OCI-LY1 (cell line): ENCODE measurements around the gene FCRL5.

ENCODE experiments used
- H2AFZ ChIP-seq: fragments of 200-600 bp; sonication (generic), shearing (Covaris generic); 2 replicates; pipeline ENCODE4 v1.6.0; 2014; ENCODE audit warnings: antibody characterized with exemption, mild to moderate bottlenecking, low read length
- H3F3A ChIP-seq: fragments of 200-600 bp; sonication (generic), shearing (Covaris generic); 2 replicates; pipeline ENCODE4 v1.6.0; 2014; ENCODE audit warnings: mild to moderate bottlenecking, antibody characterized with exemption, low read length, moderate library complexity; ENCODE audit not compliant: insufficient read depth
- H3K27ac ChIP-seq: fragments of 200-600 bp; sonication (generic); 2 replicates; pipeline ENCODE4 v1.5.1; 2014; ENCODE audit warnings: low read length, mixed run types, mild to moderate bottlenecking, low read depth; ENCODE audit not compliant: poor library complexity, severe bottlenecking
- H3K27me3 ChIP-seq: fragments of 200-600 bp; sonication (generic); 2 replicates; pipeline ENCODE4 v1.6.0; 2014; ENCODE audit warnings: antibody characterized with exemption, mild to moderate bottlenecking, low read length, moderate library complexity; ENCODE audit not compliant: insufficient read depth
- H3K36me3 ChIP-seq: fragments of 200-600 bp; sonication (generic); 2 replicates; pipeline ENCODE4 v1.6.1; 2014; ENCODE audit warnings: mild to moderate bottlenecking, antibody characterized with exemption, low read length, moderate library complexity, mixed read lengths; ENCODE audit not compliant: insufficient read depth
- H3K4me1 ChIP-seq: fragments of 200-600 bp; sonication (generic); 2 replicates; pipeline ENCODE4 v1.5.1; 2014; ENCODE audit warnings: mild to moderate bottlenecking, low read length, moderate library complexity; ENCODE audit not compliant: insufficient read depth, severe bottlenecking
- H3K4me2 ChIP-seq: fragments of 200-600 bp; sonication (generic), shearing (Covaris generic); 2 replicates; pipeline ENCODE4 v1.6.1; 2014; ENCODE audit warnings: low read length
- H3K4me3 ChIP-seq: fragments of 200-600 bp; sonication (generic); 2 replicates; pipeline ENCODE4 v1.5.1; 2014; ENCODE audit warnings: low read length, low read depth, mild to moderate bottlenecking, mixed read lengths; ENCODE audit not compliant: poor library complexity, severe bottlenecking
- H3K79me2 ChIP-seq: fragments of 200-600 bp; shearing (Covaris generic); 2 replicates; pipeline ENCODE4 v1.6.1; 2016; ENCODE audit warnings: mixed run types, low read length, mixed read lengths; ENCODE audit not compliant: insufficient read depth
- H3K9ac ChIP-seq: fragments of 200-600 bp; sonication (generic), shearing (Covaris generic); 2 replicates; pipeline ENCODE4 v1.6.1; 2014; ENCODE audit warnings: mild to moderate bottlenecking, low read length, mixed read lengths
- H3K9me2 ChIP-seq: fragments of 200-600 bp; sonication (generic), shearing (Covaris generic); 2 replicates; pipeline ENCODE4 v1.6.1; 2014; ENCODE audit warnings: low read depth, mild to moderate bottlenecking, low read length, mixed read lengths
- H3K9me3 ChIP-seq: fragments of 200-600 bp; shearing (Covaris generic); 2 replicates; pipeline ENCODE4 v1.6.1; 2014; ENCODE audit warnings: low read length, mixed read lengths
- H4K20me1 ChIP-seq: fragments of 200-600 bp; sonication (generic), shearing (Covaris generic); 2 replicates; pipeline ENCODE4 v1.6.0; 2016; ENCODE audit warnings: mild to moderate bottlenecking, low read length; ENCODE audit not compliant: insufficient read depth
- EZH2 ChIP-seq: fragments of 200-600 bp; sonication (generic), shearing (Covaris generic); IDR thresholded peaks from 2 replicates; pipeline ENCODE4 v1.8.0; 2017; ENCODE audit warnings: borderline replicate concordance, mixed run types, mild to moderate bottlenecking, antibody characterized with exemption, low read length, moderate library complexity, mixed read lengths
- TF ChIP-seq, protein P1 (sequence below): fragments of 200-600 bp; sonication (generic), shearing (Covaris generic); IDR thresholded peaks from 2 replicates; pipeline ENCODE4 v1.5.1; 2017; ENCODE audit warnings: mild to moderate bottlenecking, antibody characterized with exemption, low read length, moderate library complexity, mixed read lengths

Gene FCRL5

DNA sequence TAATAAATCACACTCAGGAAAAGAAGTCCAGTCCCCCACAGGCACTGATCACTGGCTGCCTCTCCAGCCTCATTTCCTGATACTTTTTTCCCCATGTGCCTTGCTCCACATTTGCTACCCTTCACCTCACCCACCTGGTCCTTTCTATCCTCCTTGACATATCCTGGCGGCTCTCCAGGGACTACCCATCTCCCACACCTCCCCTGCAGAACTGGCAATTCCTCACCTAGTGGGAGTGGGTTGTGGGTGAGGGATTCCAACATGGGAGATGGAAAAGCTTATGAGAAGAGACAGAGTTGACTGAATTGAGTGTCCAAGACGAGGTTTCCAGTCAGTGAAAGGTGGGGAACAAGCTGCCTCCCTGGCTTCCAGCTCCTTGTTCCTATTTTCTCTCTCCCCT lies 69.6 kb downstream of the FCRL5 start:
- no peak overlapping the region for H2AFZ ChIP-seq
- H3K9me2 ChIP-seq: no peaks in the 10 kb centered on the region
- H3K4me3 ChIP-seq: no peak overlapping the region
- no peaks in the 10 kb centered on the region for H4K20me1 ChIP-seq
- H3K4me2 ChIP-seq: no peak overlapping the region
- no peaks in the 10 kb centered on the region for H3F3A ChIP-seq
- H3K4me1 ChIP-seq: no peaks in the 10 kb centered on the region
- no peak overlapping the region for H3K27ac ChIP-seq
- H3K9me3 ChIP-seq: peaks cover 4% of the 10 kb centered on the region; the same call in 1 of the 2 replicates
- no peaks in the 10 kb centered on the region for H3K27me3 ChIP-seq
- no peaks in the 10 kb centered on the region for H3K79me2 ChIP-seq
- no peak overlapping the region for H3K9ac ChIP-seq
- TF ChIP-seq EZH2: no peak
- TF ChIP-seq, protein P1, sequence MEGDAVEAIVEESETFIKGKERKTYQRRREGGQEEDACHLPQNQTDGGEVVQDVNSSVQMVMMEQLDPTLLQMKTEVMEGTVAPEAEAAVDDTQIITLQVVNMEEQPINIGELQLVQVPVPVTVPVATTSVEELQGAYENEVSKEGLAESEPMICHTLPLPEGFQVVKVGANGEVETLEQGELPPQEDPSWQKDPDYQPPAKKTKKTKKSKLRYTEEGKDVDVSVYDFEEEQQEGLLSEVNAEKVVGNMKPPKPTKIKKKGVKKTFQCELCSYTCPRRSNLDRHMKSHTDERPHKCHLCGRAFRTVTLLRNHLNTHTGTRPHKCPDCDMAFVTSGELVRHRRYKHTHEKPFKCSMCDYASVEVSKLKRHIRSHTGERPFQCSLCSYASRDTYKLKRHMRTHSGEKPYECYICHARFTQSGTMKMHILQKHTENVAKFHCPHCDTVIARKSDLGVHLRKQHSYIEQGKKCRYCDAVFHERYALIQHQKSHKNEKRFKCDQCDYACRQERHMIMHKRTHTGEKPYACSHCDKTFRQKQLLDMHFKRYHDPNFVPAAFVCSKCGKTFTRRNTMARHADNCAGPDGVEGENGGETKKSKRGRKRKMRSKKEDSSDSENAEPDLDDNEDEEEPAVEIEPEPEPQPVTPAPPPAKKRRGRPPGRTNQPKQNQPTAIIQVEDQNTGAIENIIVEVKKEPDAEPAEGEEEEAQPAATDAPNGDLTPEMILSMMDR: no peak
- no peaks in the 10 kb centered on the region for H3K36me3 ChIP-seq

GRCh38 chr1:157482174-157482573 lies 70.1 kb downstream of the FCRL5 start:
- Histone ChIP-seq H3K9ac (no peak overlapping the region), H3K27ac (no peak overlapping the region), H3K9me3 (peaks cover 4% of the 10 kb centered on the region; the same call in 1 of the 2 replicates), H2AFZ (no peak overlapping the region), H4K20me1 (no peaks in the 10 kb centered on the region), H3K27me3 (no peaks in the 10 kb centered on the region), H3K4me3 (no peak overlapping the region), H3K9me2 (no peaks in the 10 kb centered on the region), H3F3A (no peaks in the 10 kb centered on the region), H3K4me2 (no peak overlapping the region), H3K79me2 (no peaks in the 10 kb centered on the region), H3K4me1 (no peaks in the 10 kb centered on the region), H3K36me3 (no peaks in the 10 kb centered on the region)
- no peak for TF ChIP-seq EZH2
- TF ChIP-seq, protein P1: no peak

DNA sequence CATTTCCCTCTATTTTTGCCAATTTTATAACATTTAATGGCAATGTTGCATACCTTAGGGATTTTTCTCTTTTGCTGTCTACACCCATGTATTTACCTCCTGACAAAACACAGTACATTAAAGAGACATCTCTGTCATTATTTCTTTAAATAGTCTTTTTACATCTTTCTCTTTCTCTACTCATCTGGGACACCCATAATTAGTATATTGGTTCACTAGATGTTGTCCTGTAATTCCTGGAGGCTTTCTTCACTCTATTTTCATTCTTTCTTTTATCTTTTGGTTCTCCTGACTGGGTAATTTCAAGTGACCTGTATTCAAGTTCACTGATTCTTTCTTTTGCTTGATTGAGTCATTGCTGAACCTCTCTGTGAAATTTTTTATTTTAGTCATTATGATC lies 74.3 kb downstream of the FCRL5 start:
- Histone ChIP-seq H2AFZ (no peak overlapping the region), H3F3A (no peaks in the 10 kb centered on the region), H3K36me3 (no peaks in the 10 kb centered on the region), H3K27ac (no peak overlapping the region), H3K9me3 (peaks cover 4% of the 10 kb centered on the region), H3K79me2 (no peaks in the 10 kb centered on the region), H3K9me2 (no peaks in the 10 kb centered on the region), H3K4me1 (no peaks in the 10 kb centered on the region), H3K4me2 (no peak overlapping the region), H4K20me1 (no peaks in the 10 kb centered on the region), H3K27me3 (no peaks in the 10 kb centered on the region), H3K4me3 (no peak overlapping the region), H3K9ac (no peak overlapping the region)
- no peak for TF ChIP-seq EZH2
- TF ChIP-seq, protein P1: no peak
